ENCODE data around the gene TTLL11.

The TTLL11 gene

DNA sequence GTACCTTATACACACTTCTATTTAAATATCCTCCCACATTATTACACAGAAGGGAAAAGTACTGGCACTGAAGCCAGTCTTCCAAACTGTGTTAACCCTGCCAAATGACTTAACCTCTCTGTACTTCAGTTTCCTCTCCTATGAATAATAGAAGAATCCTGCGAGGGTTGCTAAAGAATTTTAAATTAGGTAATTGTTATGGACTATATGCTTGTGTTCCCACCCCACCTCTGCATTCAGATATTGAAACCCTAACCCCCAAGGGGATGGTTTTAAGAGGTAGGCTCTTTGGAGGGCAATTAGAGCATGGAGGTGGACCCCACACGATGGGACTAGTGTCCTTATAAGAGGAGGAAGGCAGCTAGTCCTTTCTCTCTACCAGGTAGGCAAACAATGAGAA lies 72.7 kb downstream of the TTLL11 start:
- no peak overlapping the region for H3K4me3 ChIP-seq (replicated peaks; ENCODE audit: low read depth, low read length)
- TF ChIP-seq, protein P1, sequence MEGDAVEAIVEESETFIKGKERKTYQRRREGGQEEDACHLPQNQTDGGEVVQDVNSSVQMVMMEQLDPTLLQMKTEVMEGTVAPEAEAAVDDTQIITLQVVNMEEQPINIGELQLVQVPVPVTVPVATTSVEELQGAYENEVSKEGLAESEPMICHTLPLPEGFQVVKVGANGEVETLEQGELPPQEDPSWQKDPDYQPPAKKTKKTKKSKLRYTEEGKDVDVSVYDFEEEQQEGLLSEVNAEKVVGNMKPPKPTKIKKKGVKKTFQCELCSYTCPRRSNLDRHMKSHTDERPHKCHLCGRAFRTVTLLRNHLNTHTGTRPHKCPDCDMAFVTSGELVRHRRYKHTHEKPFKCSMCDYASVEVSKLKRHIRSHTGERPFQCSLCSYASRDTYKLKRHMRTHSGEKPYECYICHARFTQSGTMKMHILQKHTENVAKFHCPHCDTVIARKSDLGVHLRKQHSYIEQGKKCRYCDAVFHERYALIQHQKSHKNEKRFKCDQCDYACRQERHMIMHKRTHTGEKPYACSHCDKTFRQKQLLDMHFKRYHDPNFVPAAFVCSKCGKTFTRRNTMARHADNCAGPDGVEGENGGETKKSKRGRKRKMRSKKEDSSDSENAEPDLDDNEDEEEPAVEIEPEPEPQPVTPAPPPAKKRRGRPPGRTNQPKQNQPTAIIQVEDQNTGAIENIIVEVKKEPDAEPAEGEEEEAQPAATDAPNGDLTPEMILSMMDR (IDR thresholded peaks at IDR 0.05; ENCODE audit: insufficient read depth, low read length, poor library complexity, severe bottlenecking), result no peak
- H3K36me3 ChIP-seq (ENCODE audit: control insufficient read depth, insufficient read depth, low read length), result no peaks in the 10 kb centered on the region
- no peak for DNase-seq (ENCODE audit: extremely low read depth, insufficient read length)
- H3K27me3 ChIP-seq (replicated peaks; ENCODE audit: control insufficient read depth, insufficient read depth, low read length), result no peaks in the 10 kb centered on the region

DNA sequence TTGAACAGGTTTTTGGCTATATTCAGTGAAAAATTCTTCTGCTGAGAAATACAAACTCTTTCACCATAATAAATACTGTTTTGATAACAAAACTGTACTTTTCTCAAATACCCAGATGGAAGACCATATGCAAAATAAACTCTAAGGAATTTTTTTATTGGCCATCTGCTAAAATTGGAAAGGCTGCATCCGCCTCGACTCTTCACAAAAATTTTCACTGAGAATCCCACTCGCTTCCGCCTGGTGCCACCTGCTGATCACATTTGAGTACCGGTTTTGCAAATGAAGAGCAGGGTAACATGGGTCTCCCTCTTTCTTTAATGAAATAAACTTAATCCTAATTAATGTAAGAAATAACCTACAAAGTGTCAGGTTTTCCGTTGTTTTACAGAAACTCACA lies 76.4 kb downstream of the TTLL11 start:
- Histone ChIP-seq H3K4me3 (replicated peaks; ENCODE audit: low read depth, low read length) (no peak overlapping the region), H3K27me3 (replicated peaks; ENCODE audit: control insufficient read depth, insufficient read depth, low read length) (no peaks in the 10 kb centered on the region), H3K36me3 (ENCODE audit: control insufficient read depth, insufficient read depth, low read length) (no peaks in the 10 kb centered on the region; the same call in 1 of the 2 replicates)
- no peak for DNase-seq (ENCODE audit: extremely low read depth, insufficient read length)
- TF ChIP-seq, protein P1 (IDR thresholded peaks at IDR 0.05; ENCODE audit: insufficient read depth, low read length, poor library complexity, severe bottlenecking), result peak; percentile 20

DNA sequence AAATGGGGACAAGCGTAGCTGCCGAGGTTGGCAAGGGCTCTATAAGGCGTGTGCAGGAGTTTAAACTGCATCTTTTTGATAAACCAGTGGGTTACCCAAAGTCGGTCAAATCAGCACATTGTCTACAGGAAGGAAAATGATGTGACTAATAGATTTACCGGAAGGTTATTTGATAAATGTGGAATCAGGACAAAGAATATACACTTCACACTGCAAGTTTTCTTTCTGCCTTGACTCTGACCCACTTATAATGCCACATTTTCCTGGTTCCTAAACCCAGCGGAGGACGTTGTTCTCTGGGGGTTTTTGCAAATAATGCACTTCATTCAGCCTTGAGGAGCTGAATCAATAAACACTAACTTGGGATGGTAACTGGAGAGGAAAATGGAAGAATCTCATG lies 76.8 kb downstream of the TTLL11 start:
- no peak overlapping the region for H3K4me3 ChIP-seq (replicated peaks; ENCODE audit: low read depth, low read length)
- no peaks in the 10 kb centered on the region; the same call in 1 of the 2 replicates for H3K36me3 ChIP-seq (ENCODE audit: control insufficient read depth, insufficient read depth, low read length)
- H3K27me3 ChIP-seq (replicated peaks; ENCODE audit: control insufficient read depth, insufficient read depth, low read length), result no peaks in the 10 kb centered on the region
- TF ChIP-seq, protein P1 (IDR thresholded peaks at IDR 0.05; ENCODE audit: insufficient read depth, low read length, poor library complexity, severe bottlenecking), result no peak
- no peak for DNase-seq (ENCODE audit: extremely low read depth, insufficient read length)

DNA sequence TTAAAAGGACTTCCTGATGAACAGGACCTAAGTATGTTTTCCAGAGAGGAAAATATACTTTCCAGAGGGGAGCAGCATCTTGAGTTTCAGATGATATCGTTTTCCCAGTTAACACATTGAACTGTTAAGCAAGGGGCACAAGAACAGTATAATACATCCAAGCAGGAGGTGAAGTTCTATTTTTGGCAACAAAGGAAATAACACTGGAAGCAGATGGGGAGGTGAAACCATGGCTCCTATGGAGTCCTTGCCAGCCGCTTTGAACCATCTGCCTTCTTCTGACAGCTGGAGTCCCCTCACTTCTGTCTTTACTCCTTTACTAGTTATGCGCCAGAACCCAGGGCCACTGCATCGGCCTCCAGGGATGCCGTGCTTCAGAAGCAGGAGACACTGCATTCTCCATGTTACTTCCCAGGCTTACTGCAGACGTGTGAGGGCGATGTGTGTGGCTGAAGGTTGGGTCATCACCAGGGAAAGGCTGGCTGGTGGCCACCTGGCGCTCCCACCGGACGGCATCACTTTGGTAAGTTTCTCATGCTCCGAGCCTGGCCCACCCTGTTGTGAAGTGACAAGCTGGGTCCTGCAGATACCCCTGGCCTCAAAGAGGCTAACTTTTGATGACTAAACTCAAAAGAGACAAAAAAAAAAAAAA lies 77.8 kb downstream of the TTLL11 start:
- no peak for DNase-seq (ENCODE audit: extremely low read depth, insufficient read length)
- TF ChIP-seq, protein P1 (IDR thresholded peaks at IDR 0.05; ENCODE audit: insufficient read depth, low read length, poor library complexity, severe bottlenecking), result no peak
- no peaks in the 10 kb centered on the region; the same call in 1 of the 2 replicates for H3K36me3 ChIP-seq (ENCODE audit: control insufficient read depth, insufficient read depth, low read length)
- no peak overlapping the region for H3K4me3 ChIP-seq (replicated peaks; ENCODE audit: low read depth, low read length)
- no peaks in the 10 kb centered on the region for H3K27me3 ChIP-seq (replicated peaks; ENCODE audit: control insufficient read depth, insufficient read depth, low read length)

DNA sequence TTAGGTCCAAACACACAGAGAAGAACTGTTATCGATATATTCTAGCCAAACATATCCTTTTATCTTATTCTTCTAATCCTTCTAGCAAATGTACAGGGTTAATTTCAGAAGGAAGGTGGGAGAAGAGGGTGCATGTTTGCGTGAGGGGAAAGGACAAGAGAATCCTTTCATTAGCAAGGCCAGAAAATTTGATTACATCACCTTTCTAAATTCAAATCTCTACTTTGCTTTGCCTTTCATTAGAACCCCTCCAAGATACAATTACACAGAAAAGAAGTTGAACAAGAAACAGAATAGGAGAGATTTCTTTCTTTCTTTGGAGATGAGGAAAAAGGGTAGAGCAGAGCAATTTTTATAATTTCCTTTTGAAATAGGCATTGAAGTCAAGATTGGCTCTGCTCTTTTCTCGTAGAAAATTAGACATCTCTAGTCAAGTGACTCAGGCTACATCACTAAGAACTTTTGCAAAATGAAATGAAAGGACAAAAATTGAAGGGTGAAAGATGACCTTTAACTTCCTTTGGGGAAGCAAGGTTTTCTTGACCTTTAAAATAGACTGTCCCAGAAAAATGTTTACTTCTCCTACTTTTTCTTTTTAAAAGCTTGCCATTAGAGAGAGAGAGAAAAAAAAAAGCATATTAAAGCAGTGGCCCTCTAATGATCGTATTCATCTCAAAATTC lies 81.2 kb downstream of the TTLL11 start:
- Histone ChIP-seq H3K4me3 (replicated peaks; ENCODE audit: low read depth, low read length) (no peak overlapping the region), H3K36me3 (ENCODE audit: control insufficient read depth, insufficient read depth, low read length) (no peaks in the 10 kb centered on the region; the same call in 1 of the 2 replicates), H3K27me3 (replicated peaks; ENCODE audit: control insufficient read depth, insufficient read depth, low read length) (no peaks in the 10 kb centered on the region)
- TF ChIP-seq, protein P1 (IDR thresholded peaks at IDR 0.05; ENCODE audit: insufficient read depth, low read length, poor library complexity, severe bottlenecking), result no peak
- DNase-seq (ENCODE audit: extremely low read depth, insufficient read length), result no peak
